GM21528 (cell line): ENCODE data around the gene PDZK1IP1.
"Not testable (repeated sequence)": the region's sequence is repeated elsewhere in the genome, so short reads cannot be mapped to it uniquely, and the experiment has no call there.

Experiments
- ATAC-seq: cut with Tn5 transposase; IDR thresholded peaks from one replicate; pipeline ENCODE4 v1.9.1; 2021; ENCODE audit warnings: mild to moderate bottlenecking, moderate library complexity; ENCODE audit not compliant: unreplicated experiment, low FRiP score

PDZK1IP1 gene

DNA sequence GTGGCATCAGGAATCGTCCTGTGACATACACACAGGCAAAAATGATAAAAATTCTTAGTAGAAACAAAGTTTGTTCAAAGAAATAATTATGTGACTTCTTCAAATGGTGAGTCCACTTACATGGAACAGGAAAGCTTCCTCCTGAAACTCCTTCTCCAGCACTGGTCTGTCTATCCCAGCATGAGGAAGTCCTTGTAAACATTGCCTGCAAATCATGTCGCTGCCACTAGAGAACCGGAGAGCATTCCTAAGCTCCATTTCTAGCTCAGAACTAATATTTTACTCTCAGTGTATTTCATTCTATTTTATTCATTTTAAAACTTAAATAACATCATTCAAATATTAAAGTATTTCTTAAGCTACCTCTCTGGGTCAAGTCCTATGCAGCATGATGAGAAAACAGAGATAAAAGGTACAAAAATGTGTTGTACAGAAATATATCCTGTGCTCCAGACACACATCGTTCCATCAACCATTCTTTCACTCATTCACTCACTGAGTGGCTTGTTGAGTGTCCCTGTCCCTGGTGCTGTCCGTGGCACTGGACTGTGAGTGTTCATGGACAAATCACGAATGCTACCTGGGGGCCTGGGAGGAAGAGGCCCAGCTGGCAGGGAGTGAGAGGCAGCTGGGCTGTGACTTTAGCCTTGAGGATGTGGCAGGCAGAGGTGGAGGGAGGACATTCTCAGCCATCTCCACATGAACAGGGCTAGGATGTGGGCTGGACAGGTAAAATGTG, 42.6 kb downstream of the PDZK1IP1 start:
- no peak for ATAC-seq

DNA sequence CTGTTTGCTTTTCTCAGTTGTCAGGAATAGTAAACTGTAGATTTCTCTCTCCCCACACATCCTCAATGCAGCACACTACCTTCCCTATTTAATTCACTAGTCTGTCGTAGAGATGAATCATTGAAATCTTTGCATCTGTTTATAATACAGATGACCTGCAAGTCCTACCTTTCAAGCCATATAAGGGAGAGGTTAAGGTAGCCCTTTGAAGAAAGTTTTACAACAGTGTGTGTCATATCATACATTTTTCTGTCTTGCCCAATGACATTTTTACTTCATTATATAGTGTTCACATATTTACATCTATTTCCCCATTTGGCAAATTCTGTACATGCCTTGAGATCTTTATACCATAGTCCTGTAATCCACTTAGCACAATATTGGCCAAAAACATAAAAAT, 43.3 kb downstream of the PDZK1IP1 start:
- not testable (repeated sequence) for ATAC-seq

DNA sequence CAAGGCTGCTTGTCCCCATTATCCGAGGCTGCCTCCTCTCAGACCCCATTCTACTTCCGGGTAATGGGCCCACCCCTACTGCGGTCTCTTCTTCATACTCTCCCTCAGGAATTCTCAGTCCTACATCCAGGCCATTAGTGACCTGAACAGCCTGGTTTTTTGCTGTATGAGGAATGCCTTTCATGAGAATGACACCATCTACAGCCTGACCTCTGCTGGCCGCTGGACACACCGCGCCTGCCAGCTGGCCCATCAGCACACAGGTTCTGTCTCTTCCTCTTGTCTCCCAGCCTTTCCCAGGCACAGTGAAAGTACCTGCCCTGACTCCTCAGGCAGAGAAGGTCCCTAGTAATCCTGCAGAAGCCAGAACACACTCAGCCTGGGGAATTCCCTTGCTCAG, 46.2 kb downstream of the PDZK1IP1 start:
- not testable (repeated sequence) for ATAC-seq

DNA sequence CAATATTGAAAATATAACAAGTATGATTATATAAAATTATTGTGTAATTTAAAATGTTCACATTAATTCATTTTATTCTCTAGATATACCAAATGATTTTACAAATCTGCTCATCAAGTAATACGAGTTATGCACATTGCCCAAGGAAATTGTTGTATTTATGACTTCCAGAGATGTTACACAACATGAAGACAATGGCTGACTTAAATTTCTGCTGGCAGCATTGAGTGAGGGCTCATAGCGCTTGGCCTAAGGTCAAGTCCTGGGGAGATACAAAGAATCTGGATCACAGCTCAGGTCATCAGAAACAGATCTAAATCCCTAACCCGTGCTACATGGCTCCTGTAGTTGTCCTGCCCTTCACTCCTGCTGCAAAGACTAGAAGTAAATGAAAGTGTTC, 49.5 kb downstream of the PDZK1IP1 start:
- not testable (repeated sequence) for ATAC-seq

DNA sequence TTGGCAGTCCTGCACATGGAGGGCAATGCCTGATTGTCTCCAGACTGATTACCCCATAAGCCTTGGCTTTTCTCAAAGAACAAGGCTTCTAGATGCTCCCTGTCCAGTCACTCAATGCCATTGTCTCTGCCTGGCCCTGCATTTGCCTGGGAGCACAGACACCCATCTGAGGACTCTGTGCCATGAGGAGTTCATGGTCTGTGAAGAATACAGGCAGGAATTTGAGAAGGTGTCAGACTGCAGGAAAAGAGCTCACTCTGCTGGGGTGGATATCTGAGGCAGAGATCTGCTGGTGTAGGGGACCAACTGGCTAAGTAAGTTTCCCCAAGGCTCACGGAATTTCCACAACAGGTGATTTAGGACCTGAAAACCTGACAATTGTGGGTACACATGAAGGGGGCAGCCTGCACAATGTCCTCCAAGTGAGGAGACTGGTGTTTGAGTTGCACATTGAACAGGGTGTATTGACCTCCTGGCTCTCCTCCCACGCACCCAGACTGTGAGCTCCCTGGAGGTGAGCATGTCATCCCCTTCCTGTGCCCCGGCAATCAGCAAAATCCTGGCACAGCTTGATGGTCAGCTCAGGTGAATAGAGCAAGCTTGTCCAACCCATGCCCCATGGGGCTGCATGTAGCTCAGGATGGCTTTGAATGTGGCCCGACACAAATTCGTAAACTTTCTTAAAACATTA, 51.8 kb downstream of the PDZK1IP1 start:
- ATAC-seq = no peak

DNA sequence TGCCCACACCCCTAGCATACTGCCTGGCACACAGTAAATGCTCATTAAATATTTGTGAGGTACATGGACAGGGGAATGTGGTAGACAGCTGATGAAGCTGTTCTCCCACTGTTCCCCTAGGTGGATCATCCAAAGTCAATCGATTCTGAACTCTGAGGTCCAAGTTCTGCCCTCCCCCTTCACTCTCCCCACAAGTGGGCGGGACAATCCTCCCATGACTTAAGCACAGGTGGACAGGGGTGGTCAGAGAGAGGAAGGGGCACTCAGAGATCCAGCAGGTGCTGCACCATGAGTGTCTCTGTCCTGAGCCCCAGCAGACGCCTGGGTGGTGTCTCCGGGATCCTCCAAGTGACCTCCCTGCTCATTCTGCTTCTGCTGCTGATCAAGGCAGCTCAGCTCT, 52.6 kb downstream of the PDZK1IP1 start, which contains the start of gene CYP4A22:
Gene CYP4A22 (plus strand): TSS at position 244 of the 400 bp plus-strand sequence. CDS start 45 bp downstream, at position 289.
- no peak for ATAC-seq
